ENCODE measurements around the gene SPTBN2.

Gene SPTBN2

GRCh38 chr11:66638177-66639065, 90.6 kb downstream of the SPTBN2 start, which contains the start of gene RBM4:
RBM4 (plus strand) TSS chr11:66638703; CDS start chr11:66639712, 1,009 bp downstream.
- H3K27ac ChIP-seq = peak within 1 kb of the TSS; percentile 80
- no peak for TF ChIP-seq CTCF (conservative IDR thresholded peaks at IDR 0.05; ENCODE audit: low read depth, low read length)
- H3K79me2 ChIP-seq (ENCODE audit: insufficient read depth, low read depth) = peaks cover 94% of the 10 kb centered on the region
- H3K36me3 ChIP-seq (ENCODE audit: insufficient read depth) = peaks cover 24% of the 10 kb centered on the region; the same call in 1 of the 2 replicates
- peaks cover 44% of the 10 kb centered on the region for H3K4me1 ChIP-seq (ENCODE audit: low read depth, poor library complexity, severe bottlenecking)
- H4K20me1 ChIP-seq (ENCODE audit: insufficient read depth) = peaks cover 38% of the 10 kb centered on the region
- H3K9ac ChIP-seq = peak within 1 kb of the TSS; percentile 88
- no peak within 1 kb of the TSS for H3K4me3 ChIP-seq (IDR thresholded peaks at IDR 0.05; ENCODE audit: insufficient read depth, low read depth, low read length)
- no peaks in the 10 kb centered on the region for H3K27me3 ChIP-seq (ENCODE audit: insufficient read depth, low read depth)
- H3K4me2 ChIP-seq = peak within 1 kb of the TSS; percentile 79
- H2AFZ ChIP-seq (ENCODE audit: low read depth) = peak within 1 kb of the TSS; percentile 34

- Histone ChIP-seq H3K36me3 (ENCODE audit: insufficient read depth) (peaks cover 18% of the 10 kb centered on the region; the same call in 1 of the 2 replicates), H2AFZ (ENCODE audit: low read depth) (peak overlapping the region; percentile 34; the same call in 1 of the 2 replicates), H4K20me1 (ENCODE audit: insufficient read depth) (peaks cover 31% of the 10 kb centered on the region)
Measured at GRCh38 chr11:66637557-66638176, 91.3 kb downstream of the SPTBN2 start.

GRCh38 chr11:66636411-66636810, 92.6 kb downstream of the SPTBN2 start:
- no peak overlapping the region for H2AFZ ChIP-seq (ENCODE audit: low read depth)
- no peak overlapping the region; the same call in 1 of the 2 replicates for H3K27ac ChIP-seq
- no peak overlapping the region for H3K9ac ChIP-seq
- H3K36me3 ChIP-seq (ENCODE audit: insufficient read depth) = peaks cover 14% of the 10 kb centered on the region; the same call in 1 of the 2 replicates
- no peak overlapping the region for H3K4me3 ChIP-seq (IDR thresholded peaks at IDR 0.05; ENCODE audit: insufficient read depth, low read depth, low read length)
- peaks cover 94% of the 10 kb centered on the region for H3K79me2 ChIP-seq (ENCODE audit: insufficient read depth, low read depth)
- peaks cover 19% of the 10 kb centered on the region for H4K20me1 ChIP-seq (ENCODE audit: insufficient read depth)
- no peaks in the 10 kb centered on the region for H3K27me3 ChIP-seq (ENCODE audit: insufficient read depth, low read depth)
- H3K4me1 ChIP-seq (ENCODE audit: low read depth, poor library complexity, severe bottlenecking) = peaks cover 36% of the 10 kb centered on the region
- TF ChIP-seq CTCF (conservative IDR thresholded peaks at IDR 0.05; ENCODE audit: low read depth, low read length) = no peak
- H3K4me2 ChIP-seq = no peak overlapping the region

More at GRCh38 chr11:66637557-66638176, 91.3 kb downstream of the SPTBN2 start:
- Histone ChIP-seq H3K4me1 (ENCODE audit: low read depth, poor library complexity, severe bottlenecking) (peaks cover 41% of the 10 kb centered on the region), H3K79me2 (ENCODE audit: insufficient read depth, low read depth) (peaks cover 94% of the 10 kb centered on the region), H3K4me2 (peak overlapping the region; percentile 79), H3K9ac (peak overlapping the region; percentile 88), H3K27ac (peak overlapping the region; percentile 80), H3K4me3 (IDR thresholded peaks at IDR 0.05; ENCODE audit: insufficient read depth, low read depth, low read length) (no peak overlapping the region), H3K27me3 (ENCODE audit: insufficient read depth, low read depth) (no peaks in the 10 kb centered on the region)
- TF ChIP-seq CTCF (conservative IDR thresholded peaks at IDR 0.05; ENCODE audit: low read depth, low read length) = no peak
